Natural killer cell (primary cell): ENCODE results near the gene SRI. TPM values are rescaled to one million over a fixed set of nuclear protein-coding genes. Genes with fewer than 3 reads are reported as not detected.
A peak's percentile ranks its signal among the peaks of the same experiment; 100 is the strongest.

Source experiments
- ATAC-seq, 3 donors: fragments of 150-1000 bp in 2 of 3; fragments of 200-7000 bp in 1 of 3; cut with Tn5 transposase; 1 replicate in 1 of 3; 2 replicates in 2 of 3; pipeline ENCODE4 v1.10.0; 2021; ENCODE audit warnings: mild to moderate bottlenecking in 2 of 3, moderate library complexity in 2 of 3
- DNase-seq, 2 donors: peaks; one replicate each; pipeline versions ENCODE4 v3.0.0 to v3.0.0-alpha.2; 2013 to 2021; ENCODE audit warnings: mixed read lengths in 1 of 2
- H3K27ac ChIP-seq: one replicate; pipeline ENCODE4 v1.5.1; 2013; ENCODE audit warnings: mild to moderate bottlenecking, low read length
- H3K27me3 ChIP-seq: one replicate; pipeline ENCODE4 v1.6.1; 2013; ENCODE audit warnings: low read length; ENCODE audit not compliant: control insufficient read depth, insufficient read depth
- H3K36me3 ChIP-seq: one replicate; pipeline ENCODE4 v1.6.1; 2013; ENCODE audit warnings: low read length; ENCODE audit not compliant: control insufficient read depth, insufficient read depth
- H3K4me1 ChIP-seq: one replicate; pipeline ENCODE4 v1.6.1; 2013; ENCODE audit warnings: low read length; ENCODE audit not compliant: control insufficient read depth, insufficient read depth
- H3K4me3 ChIP-seq: one replicate; pipeline ENCODE4 v1.5.1; 2013; ENCODE audit warnings: low read length
- H3K9me3 ChIP-seq: one replicate; pipeline ENCODE4 v1.6.1; 2013; ENCODE audit warnings: low read length; ENCODE audit not compliant: control insufficient read depth, insufficient read depth
- H3K27ac Mint-ChIP-seq, 2 donors: one replicate each; pipeline ENCODE4 v1.8.0; 2022; ENCODE audit warnings: mild to moderate bottlenecking in 2 of 2, mixed read lengths in 2 of 2, moderate library complexity in 1 of 2
- H3K27me3 Mint-ChIP-seq, 2 donors: one replicate each; pipeline ENCODE4 v1.8.0; 2022; ENCODE audit warnings: low read depth in 2 of 2, mixed read lengths in 2 of 2
- H3K36me3 Mint-ChIP-seq: one replicate; pipeline ENCODE4 v1.8.0; 2022; ENCODE audit warnings: mixed read lengths
- H3K4me1 Mint-ChIP-seq, 2 donors: one replicate each; pipeline ENCODE4 v1.8.0; 2022; ENCODE audit warnings: mixed read lengths in 2 of 2
- H3K4me3 Mint-ChIP-seq: one replicate; pipeline ENCODE4 v1.8.0; 2022; ENCODE audit warnings: mild to moderate bottlenecking, moderate library complexity, mixed read lengths
- H3K9me3 Mint-ChIP-seq, 2 donors: one replicate each; pipeline ENCODE4 v1.8.0; 2022; ENCODE audit warnings: mixed read lengths in 2 of 2
- CTCF ChIP-seq: fragments of 200-600 bp; IDR thresholded peaks from one replicate; pipeline ENCODE4 v1.8.0; 2022; ENCODE audit warnings: antibody characterized with exemption
- WGBS: methylation state at CpG from one replicate; pipeline ENCODE4 v1.1.7; 2013; ENCODE audit warnings: missing lambda C conversion rate; ENCODE audit not compliant: insufficient coverage; 5-methylcytosine and 5-hydroxymethylcytosine counted together
- intact Hi-C: fragments of 100-400 bp; cut with micrococcal nuclease; formaldehyde crosslinking; loops from one replicate; pipeline ENCODE4 v1.14.2; 2022
- total RNA-seq, 4 donors: library from RNA; stranded (reverse); fragments of 120-200 nt in 1 of 4; gene quantifications; one replicate each; pipeline versions ENCODE4 v1.2.3 to v1.2.4, GENCODE V29; 2013 to 2022

SRI gene
- total RNA-seq, 3 donors from 2014 or later (not counting 1 experiment from before 2014, with no cell fraction given) = 67.9 to 75.0 (median 68.6) TPM

- Mint-ChIP-seq H3K4me3 (no peak overlapping the region), H3K9me3 (no peaks in the 10 kb centered on the region), H3K27ac (no peak overlapping the region), H3K36me3 (peaks cover 15% of the 10 kb centered on the region), H3K4me1 (no peaks in the 10 kb centered on the region), H3K27me3 (no peaks in the 10 kb centered on the region)
- TF ChIP-seq CTCF = no peak
- no peaks in the 10 kb centered on the region for H3K36me3 ChIP-seq
- no peaks in the 10 kb centered on the region for H3K9me3 ChIP-seq
- H3K4me3 ChIP-seq = no peak overlapping the region
- H3K27ac ChIP-seq = no peak overlapping the region
- 100% methylated on average over 1 of the region's 1 CpG for WGBS
- DNase-seq (no peak), ATAC-seq (no peak)
- intact Hi-C loops = no loop called here
- no peaks in the 10 kb centered on the region for H3K4me1 ChIP-seq
- H3K27me3 ChIP-seq = no peaks in the 10 kb centered on the region
These were observed 36.8 kb downstream of the SRI start for GRCh38 chr7:88183051-88183450.

DNA sequence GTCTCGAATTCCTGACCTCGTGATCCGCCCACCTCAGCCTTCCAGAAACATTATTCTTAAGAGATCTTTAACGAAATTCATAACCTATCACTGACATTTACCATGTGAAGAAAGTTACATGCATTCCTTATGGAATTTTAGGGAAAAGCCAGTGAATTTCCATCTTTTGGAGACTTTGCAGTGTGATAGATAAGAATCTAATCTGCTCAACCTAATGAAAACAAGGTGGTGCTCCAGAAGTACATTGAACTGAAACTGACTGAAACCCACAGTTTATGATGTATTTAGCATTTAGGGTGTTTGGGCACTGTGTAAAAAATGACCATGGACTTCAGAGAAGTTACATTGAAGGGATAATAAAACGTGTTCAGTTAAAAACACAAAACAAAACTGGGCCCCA is 43.6 kb downstream of the SRI start:
- DNase-seq (no peak), ATAC-seq (no peak)
- Histone ChIP-seq H3K9me3 (no peaks in the 10 kb centered on the region), H3K27ac (no peak overlapping the region), H3K36me3 (no peaks in the 10 kb centered on the region), H3K27me3 (no peaks in the 10 kb centered on the region), H3K4me1 (no peaks in the 10 kb centered on the region), H3K4me3 (no peak overlapping the region)
- WGBS = 67% methylated on average over 1 of the region's 5 CpGs
- H3K27ac Mint-ChIP-seq = no peak overlapping the region
- no peak overlapping the region for H3K4me3 Mint-ChIP-seq
- intact Hi-C loops = no loop called here
- TF ChIP-seq CTCF = no peak
- no peaks in the 10 kb centered on the region for H3K4me1 Mint-ChIP-seq
- no peaks in the 10 kb centered on the region for H3K9me3 Mint-ChIP-seq
- no peaks in the 10 kb centered on the region for H3K36me3 Mint-ChIP-seq
- no peaks in the 10 kb centered on the region for H3K27me3 Mint-ChIP-seq

GRCh38 chr7:88172842-88173241 is 47.0 kb downstream of the SRI start:
- Mint-ChIP-seq H3K36me3 (no peaks in the 10 kb centered on the region), H3K27me3 (no peaks in the 10 kb centered on the region), H3K4me1 (no peaks in the 10 kb centered on the region), H3K27ac (no peak overlapping the region), H3K9me3 (no peaks in the 10 kb centered on the region), H3K4me3 (no peak overlapping the region)
- ATAC-seq = no peak
- Histone ChIP-seq H3K27ac (no peak overlapping the region), H3K27me3 (no peaks in the 10 kb centered on the region), H3K36me3 (no peaks in the 10 kb centered on the region), H3K4me3 (no peak overlapping the region), H3K4me1 (no peaks in the 10 kb centered on the region), H3K9me3 (no peaks in the 10 kb centered on the region)
- no peak for TF ChIP-seq CTCF
- WGBS = 95% methylated on average over 4 of the region's 4 CpGs
- no peak for DNase-seq
- intact Hi-C loops = no loop called here

DNA sequence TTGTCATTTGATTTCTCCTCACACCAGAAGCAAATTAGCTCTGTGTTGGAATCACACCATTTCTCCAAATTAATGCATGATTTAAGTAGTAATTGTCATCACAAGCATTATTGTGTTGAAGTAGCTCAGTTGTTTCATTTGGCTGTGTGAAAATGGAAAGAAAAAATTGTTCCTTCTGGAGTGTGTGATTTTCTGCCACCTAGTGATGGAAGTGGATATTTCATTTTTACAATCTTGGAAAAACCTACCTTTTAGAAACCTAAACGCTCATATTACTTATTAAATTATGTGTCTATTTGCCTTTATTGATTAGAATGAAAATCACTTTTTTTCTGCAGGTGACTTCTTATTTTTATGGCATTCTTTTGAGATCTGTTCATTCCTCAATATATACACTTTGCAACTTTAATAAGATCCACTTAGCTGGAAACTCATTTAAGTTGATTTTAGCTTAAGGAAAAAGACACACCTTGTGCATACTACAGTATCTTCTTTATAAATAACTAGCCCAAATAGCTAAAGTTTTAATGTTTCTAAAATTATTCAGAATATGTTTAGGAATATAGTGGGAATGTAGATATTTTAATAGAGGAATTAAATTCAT is 50.0 kb downstream of the SRI start:
- intact Hi-C loops = no loop called here
- no peaks in the 10 kb centered on the region for H3K27me3 Mint-ChIP-seq
- Histone ChIP-seq H3K9me3 (no peaks in the 10 kb centered on the region), H3K27me3 (no peaks in the 10 kb centered on the region), H3K4me3 (no peak overlapping the region), H3K27ac (no peak overlapping the region), H3K36me3 (no peaks in the 10 kb centered on the region), H3K4me1 (no peaks in the 10 kb centered on the region)
- H3K4me3 Mint-ChIP-seq = no peak overlapping the region
- DNase-seq (peak in 1 of 2 donors; percentile 19), ATAC-seq (no peak)
- H3K36me3 Mint-ChIP-seq = no peaks in the 10 kb centered on the region
- H3K27ac Mint-ChIP-seq = no peak overlapping the region
- no CpG with 5 or more reads among the region's 1 CpG for WGBS
- peak; percentile 55 for TF ChIP-seq CTCF
- H3K4me1 Mint-ChIP-seq = no peaks in the 10 kb centered on the region
- H3K9me3 Mint-ChIP-seq = no peaks in the 10 kb centered on the region
